Neuronal stem cell (in vitro differentiated cells): ENCODE data around the gene BCL7B.
"Not testable (repeated sequence)": the region's sequence is repeated elsewhere in the genome, so short reads cannot be mapped to it uniquely, and the experiment has no call there.

ENCODE experiments used
- DNase-seq: peaks from one replicate; pipeline ENCODE4 v3.0.0-alpha.2; 2013; ENCODE audit warnings: low spot score
- H2AFZ ChIP-seq: one replicate; pipeline ENCODE4 v1.6.1; 2013; ENCODE audit warnings: mild to moderate bottlenecking, low read length, inconsistent platforms
- H2AK5ac ChIP-seq: 2 replicates; pipeline ENCODE4 v1.6.1; 2013; ENCODE audit warnings: low read depth, mild to moderate bottlenecking, inconsistent platforms, low read length, moderate library complexity, mixed read lengths
- H2BK120ac ChIP-seq: 2 replicates; pipeline ENCODE4 v1.6.1; 2013; ENCODE audit warnings: low read depth, mild to moderate bottlenecking, inconsistent platforms, low read length, moderate library complexity, mixed read lengths
- H2BK12ac ChIP-seq: one replicate; pipeline ENCODE4 v1.6.1; 2013; ENCODE audit warnings: low read length, inconsistent platforms
- H2BK15ac ChIP-seq: 2 replicates; pipeline ENCODE4 v1.6.1; 2013; ENCODE audit warnings: mild to moderate bottlenecking, low read length, inconsistent platforms, mixed read lengths
- H2BK5ac ChIP-seq: one replicate; pipeline ENCODE4 v1.6.1; 2013; ENCODE audit warnings: inconsistent platforms, mild to moderate bottlenecking, low read length, moderate library complexity
- H3K14ac ChIP-seq: one replicate; pipeline ENCODE4 v1.6.1; 2013; ENCODE audit warnings: low read length, inconsistent platforms
- H3K18ac ChIP-seq: 2 replicates; pipeline ENCODE4 v1.6.1; 2013; ENCODE audit warnings: low read length, inconsistent platforms
- H3K23ac ChIP-seq: 2 replicates; pipeline ENCODE4 v1.6.1; 2013; ENCODE audit warnings: low read depth, mild to moderate bottlenecking, mixed read lengths, low read length, inconsistent platforms; ENCODE audit not compliant: poor library complexity
- H3K27ac ChIP-seq: replicated peaks from 3 replicates; pipeline ENCODE4 v1.5.1; 2013; ENCODE audit warnings: low read length, inconsistent platforms
- H3K27me3 ChIP-seq, 3 experiments: 2 replicates each; pipeline ENCODE4 v1.6.1; 2013; ENCODE audit warnings: low read length in 3 of 3, mild to moderate bottlenecking in 2 of 3, inconsistent platforms in 1 of 3, low read depth in 1 of 3, mixed read lengths in 1 of 3, moderate library complexity in 1 of 3; ENCODE audit not compliant: control insufficient read depth in 3 of 3, insufficient read depth in 3 of 3
- H3K36me3 ChIP-seq, 2 donors: replicated peaks in 1 of 2; 2 replicates each; pipeline ENCODE4 v1.6.1; 2013; ENCODE audit warnings: low read length in 2 of 2; ENCODE audit not compliant: control insufficient read depth in 2 of 2, insufficient read depth in 2 of 2
- H3K4ac ChIP-seq: 2 replicates; pipeline ENCODE4 v1.6.1; 2013; ENCODE audit warnings: inconsistent platforms, mild to moderate bottlenecking, low read length, moderate library complexity
- H3K4me1 ChIP-seq, 2 donors: 1 replicate in 1 of 2; 2 replicates in 1 of 2; pipeline ENCODE4 v1.6.1; 2013; ENCODE audit warnings: low read length in 2 of 2, low read depth in 1 of 2; ENCODE audit not compliant: control insufficient read depth in 2 of 2, insufficient read depth in 1 of 2
- H3K4me2 ChIP-seq: one replicate; pipeline ENCODE4 v1.6.1; 2013; ENCODE audit warnings: mild to moderate bottlenecking, low read length, inconsistent platforms; ENCODE audit not compliant: insufficient read depth, poor library complexity, severe bottlenecking
- H3K4me3 ChIP-seq, 2 donors: 2 replicates each; pipeline ENCODE4 v1.5.1; 2013; ENCODE audit warnings: low read length in 2 of 2, mild to moderate bottlenecking in 2 of 2, inconsistent platforms in 1 of 2, moderate library complexity in 1 of 2
- H3K79me1 ChIP-seq: one replicate; pipeline ENCODE4 v1.6.1; 2013; ENCODE audit warnings: low read depth, mild to moderate bottlenecking, inconsistent platforms, low read length, moderate library complexity
- H3K9ac ChIP-seq: one replicate; pipeline ENCODE4 v1.6.1; 2013; ENCODE audit warnings: mild to moderate bottlenecking, low read depth, low read length, inconsistent platforms; ENCODE audit not compliant: poor library complexity
- H3K9me3 ChIP-seq, 2 donors: replicated peaks in 1 of 2; 2 replicates each; pipeline versions ENCODE3 to v1.6.1; 2013; ENCODE audit warnings: low read length in 2 of 2, mild to moderate bottlenecking in 2 of 2, inconsistent platforms in 1 of 2, low read depth in 1 of 2, mixed read lengths in 1 of 2, moderate library complexity in 1 of 2; ENCODE audit not compliant: control insufficient read depth in 2 of 2, insufficient read depth in 1 of 2
- H4K8ac ChIP-seq: one replicate; pipeline ENCODE4 v1.6.1; 2013; ENCODE audit warnings: low read depth, mild to moderate bottlenecking, inconsistent platforms, low read length, moderate library complexity
- H4K91ac ChIP-seq: one replicate; pipeline ENCODE4 v1.6.1; 2013; ENCODE audit warnings: low read length, low read depth, mild to moderate bottlenecking, inconsistent platforms; ENCODE audit not compliant: poor library complexity
- WGBS, 2 donors: extraction: QIAGEN DNeasy Blood & Tissue Kit; methylation state at CpG; one replicate each; pipeline ENCODE4 v1.1.7; 2013; ENCODE audit warnings: missing lambda C conversion rate in 2 of 2, mixed read lengths in 1 of 2; ENCODE audit not compliant: insufficient read length in 2 of 2, insufficient replicate concordance in 1 of 2; ENCODE audit errors: extremely low coverage in 2 of 2; 5-methylcytosine and 5-hydroxymethylcytosine counted together

The BCL7B gene

DNA sequence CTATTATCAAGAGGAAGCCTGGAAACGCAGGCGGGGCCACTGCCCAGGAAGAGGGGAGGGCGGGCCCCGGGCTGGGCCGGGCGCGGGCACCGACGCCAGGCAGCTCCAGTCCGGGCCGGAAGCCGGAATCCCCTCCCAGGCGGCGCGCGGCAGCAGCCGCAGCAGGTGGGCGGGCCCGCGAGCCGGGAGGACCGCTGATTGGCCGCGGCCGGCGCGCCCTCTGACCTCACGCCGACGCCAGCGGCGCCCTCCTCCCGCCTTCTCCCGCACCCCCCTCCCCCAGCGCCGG is 438 bp downstream of the BCL7B start:
- no peak overlapping the region for H3K4ac ChIP-seq
- H2AFZ ChIP-seq: peak overlapping the region; percentile 95
- no peak overlapping the region for H2BK15ac ChIP-seq
- peaks cover 6 to 29% of the 10 kb centered on the region in 2 donors for H3K36me3 ChIP-seq
- peak overlapping the region; percentile 70 for H3K4me2 ChIP-seq
- no peak overlapping the region for H2AK5ac ChIP-seq
- H3K27ac ChIP-seq: peak overlapping the region; percentile 99
- peaks cover 12% of the 10 kb centered on the region for H3K79me1 ChIP-seq
- peak overlapping the region; percentile 81 to 87 for H3K4me3 ChIP-seq
- no peak overlapping the region for H4K8ac ChIP-seq
- H3K4me1 ChIP-seq: peaks cover 3 to 4% of the 10 kb centered on the region in 2 donors
- H3K14ac ChIP-seq: peak overlapping the region; percentile 21
- peak overlapping the region; percentile 97 for H3K9ac ChIP-seq
- H4K91ac ChIP-seq: no peak overlapping the region
- peak; percentile 89 for DNase-seq
- H2BK5ac ChIP-seq: peak overlapping the region; percentile 98
- no CpG with 5 or more reads among the region's 36 CpGs for WGBS, 2 donors
- no peak overlapping the region for H2BK12ac ChIP-seq
- H2BK120ac ChIP-seq: no peak overlapping the region
- peaks cover 0 to 2% of the 10 kb centered on the region in 2 donors for H3K9me3 ChIP-seq
- H3K18ac ChIP-seq: peak overlapping the region; percentile 99
- H3K27me3 ChIP-seq: peaks cover 0 to 2% (median 0%) of the 10 kb centered on the region in 3 experiments
- H3K23ac ChIP-seq: peak overlapping the region; percentile 98

GRCh38 chr7:73556208-73557107 is 1.0 kb downstream of the BCL7B start:
- H3K4me2 ChIP-seq: peak overlapping the region; percentile 70
- H4K91ac ChIP-seq: no peak overlapping the region
- peaks cover 7 to 34% of the 10 kb centered on the region in 2 donors for H3K36me3 ChIP-seq
- no peaks in the 10 kb centered on the region for H3K9me3 ChIP-seq
- H2BK5ac ChIP-seq: peak overlapping the region; percentile 98
- H3K27ac ChIP-seq: peak overlapping the region; percentile 76
- peak overlapping the region; percentile 92 for H3K9ac ChIP-seq
- no peak overlapping the region for H2BK120ac ChIP-seq
- peak overlapping the region; percentile 21 for H3K14ac ChIP-seq
- H3K23ac ChIP-seq: peak overlapping the region; percentile 98
- peak overlapping the region; percentile 95 for H2AFZ ChIP-seq
- H3K27me3 ChIP-seq: peaks cover 0 to 2% (median 0%) of the 10 kb centered on the region in 3 experiments
- H4K8ac ChIP-seq: no peak overlapping the region
- H2BK12ac ChIP-seq: no peak overlapping the region
- peak overlapping the region; percentile 76 for H3K18ac ChIP-seq
- peaks cover 13% of the 10 kb centered on the region for H3K79me1 ChIP-seq
- H2AK5ac ChIP-seq: no peak overlapping the region
- DNase-seq: no peak
- peak overlapping the region; percentile 76 for H3K4ac ChIP-seq
- peaks cover 3 to 4% of the 10 kb centered on the region in 2 donors for H3K4me1 ChIP-seq
- H3K4me3 ChIP-seq: peak overlapping the region; percentile 81 to 87
- no CpG with 5 or more reads among the region's 28 CpGs for WGBS, 2 donors
- no peak overlapping the region for H2BK15ac ChIP-seq

DNA sequence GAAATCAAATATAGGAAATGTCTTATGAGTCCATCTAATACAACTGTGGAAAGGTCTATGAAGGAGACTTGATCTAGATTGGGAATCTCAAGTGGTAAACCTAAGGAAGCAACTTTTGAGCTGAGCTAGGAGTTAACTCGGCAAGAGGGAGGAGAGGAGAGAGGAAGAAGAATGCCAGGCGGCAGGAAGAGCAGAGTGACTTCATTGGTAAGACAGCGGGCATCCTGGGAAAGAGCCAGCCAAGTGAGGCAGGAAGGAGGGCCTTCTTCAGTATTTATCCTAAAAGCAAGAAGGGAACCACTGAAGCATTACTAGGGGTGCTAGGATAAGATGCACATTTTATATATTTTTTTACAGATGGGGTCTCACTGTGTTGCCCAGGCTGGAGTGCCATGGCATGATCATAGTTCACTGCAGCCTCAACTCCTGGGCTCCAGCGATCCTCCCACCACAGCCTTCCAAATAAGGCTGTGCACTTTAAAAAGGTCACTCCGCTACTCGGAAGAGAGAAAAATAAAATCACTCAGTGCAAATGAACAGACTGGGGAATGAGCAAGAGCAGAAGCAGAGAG is 2.0 kb downstream of the BCL7B start:
- Histone ChIP-seq H3K4ac (no peak overlapping the region), H3K27ac (no peak overlapping the region), H3K4me2 (no peak overlapping the region), H2BK5ac (no peak overlapping the region), H3K18ac (no peak overlapping the region), H3K4me3 (peak overlapping the region in 1 of 2 donors; percentile 17), H2BK12ac (no peak overlapping the region), H2AFZ (no peak overlapping the region), H3K79me1 (peaks cover 14% of the 10 kb centered on the region), H3K9ac (no peak overlapping the region), H2AK5ac (no peak overlapping the region), H2BK15ac (no peak overlapping the region), H4K8ac (no peak overlapping the region), H3K23ac (no peak overlapping the region), H3K36me3 (peaks cover 7 to 42% of the 10 kb centered on the region in 2 donors), H2BK120ac (no peak overlapping the region), H3K4me1 (peaks cover 3 to 4% of the 10 kb centered on the region in 2 donors), H3K14ac (no peak overlapping the region), H4K91ac (no peak overlapping the region), H3K9me3 (peaks cover 2 to 3% of the 10 kb centered on the region in 2 donors), H3K27me3 (peaks cover 0 to 2% (median 0%) of the 10 kb centered on the region in 3 experiments)
- no CpG with 5 or more reads among the region's 6 CpGs for WGBS, 2 donors
- DNase-seq: no peak

GRCh38 chr7:73550093-73550492 is 7.4 kb downstream of the BCL7B start:
- H3K4ac ChIP-seq, H4K8ac ChIP-seq, H3K18ac ChIP-seq, H3K27ac ChIP-seq, H3K23ac ChIP-seq, H3K14ac ChIP-seq, H3K4me1 ChIP-seq, H2BK15ac ChIP-seq, DNase-seq, H2BK5ac ChIP-seq, H2AK5ac ChIP-seq, H2AFZ ChIP-seq, H3K4me2 ChIP-seq, H3K27me3 ChIP-seq, H3K9me3 ChIP-seq, H3K4me3 ChIP-seq, H3K9ac ChIP-seq, H2BK12ac ChIP-seq, H2BK120ac ChIP-seq, H4K91ac ChIP-seq: not testable (repeated sequence)
- WGBS, 2 donors: no CpG with 5 or more reads among the region's 5 CpGs
- H3K36me3 ChIP-seq: peaks cover 7 to 74% of the 10 kb centered on the region in 2 donors
- H3K79me1 ChIP-seq: peaks cover 14% of the 10 kb centered on the region
